Measurements from ENCODE around the gene MRPL9.

The MRPL9 gene

GRCh38 chr1:151763990-151764389 is 694 bp upstream of the MRPL9 start:
- ChIA-PET POLR2A (ENCODE audit: low non-redundant PET) (no interaction called here), CTCF (interaction anchor here (1.2 kb wide), 1 partner anchor 22 kb away, joined by 4 read pairs; no protein-coding TSS in a partner anchor)
- no peak for TF ChIP-seq CTCF (conservative IDR thresholded peaks at IDR 0.05; ENCODE audit: low read depth)
- DNase-seq (ENCODE audit: low spot score), result no peak
- no peak overlapping the region for H3K27ac ChIP-seq

- POLR2A ChIA-PET (ENCODE audit: low non-redundant PET), result no interaction called here
- CTCF ChIA-PET, result interaction anchor here (1.5 kb wide), 1 partner anchor 30 kb away, joined by 3 read pairs; the partner anchor contains the start of gene TDRKH
- TF ChIP-seq CTCF (conservative IDR thresholded peaks at IDR 0.05; ENCODE audit: low read depth), result no peak
- no peak overlapping the region for H3K27ac ChIP-seq
- DNase-seq (ENCODE audit: low spot score), result no peak
Measured at GRCh38 chr1:151760597-151761385, 2.5 kb downstream of the MRPL9 start.

- ChIA-PET POLR2A (ENCODE audit: low non-redundant PET) (interaction anchor here (0.7 kb wide), 1 partner anchor 210 kb away, joined by 3 read pairs; no protein-coding TSS in a partner anchor), CTCF (no interaction called here)
- H3K27ac ChIP-seq, result no peak overlapping the region
- no peak for DNase-seq (ENCODE audit: low spot score)
- TF ChIP-seq CTCF (conservative IDR thresholded peaks at IDR 0.05; ENCODE audit: low read depth), result no peak
Measured at GRCh38 chr1:151759241-151759640, 4.1 kb downstream of the MRPL9 start.

GRCh38 chr1:151756291-151756690 is 7.0 kb downstream of the MRPL9 start:
- DNase-seq (ENCODE audit: low spot score), result peak; percentile 42
- ChIA-PET POLR2A (ENCODE audit: low non-redundant PET) (no interaction called here), CTCF (interaction anchor here (0.6 to 0.9 kb wide), 2 partner anchors 16 to 125 kb away, joined by 3 read pairs; no protein-coding TSS in a partner anchor)
- H3K27ac ChIP-seq, result no peak overlapping the region
- TF ChIP-seq CTCF (conservative IDR thresholded peaks at IDR 0.05; ENCODE audit: low read depth), result no peak

GRCh38 chr1:151741516-151741915 is 21.8 kb downstream of the MRPL9 start:
- no peak for DNase-seq (ENCODE audit: low spot score)
- no peak overlapping the region for H3K27ac ChIP-seq
- TF ChIP-seq CTCF (conservative IDR thresholded peaks at IDR 0.05; ENCODE audit: low read depth), result no peak
- CTCF ChIA-PET, result no interaction called here
- POLR2A ChIA-PET (ENCODE audit: low non-redundant PET), result no interaction called here

- CTCF ChIA-PET, result interaction anchor here (0.6 kb wide), 1 partner anchor 17 kb away, joined by 3 read pairs; no protein-coding TSS in a partner anchor
- POLR2A ChIA-PET (ENCODE audit: low non-redundant PET), result no interaction called here
- no peak overlapping the region for H3K27ac ChIP-seq
- peak; percentile 75 for DNase-seq (ENCODE audit: low spot score)
- TF ChIP-seq CTCF (conservative IDR thresholded peaks at IDR 0.05; ENCODE audit: low read depth), result no peak
Measured at GRCh38 chr1:151739590-151740355, 23.5 kb downstream of the MRPL9 start.

Measured in RWPE1 (cell line).